GM19372 (cell line): ENCODE results near the gene PRR18.

ENCODE experiments used
- ATAC-seq: cut with Tn5 transposase; IDR thresholded peaks from one replicate; pipeline ENCODE4 v1.9.1; 2021; ENCODE audit warnings: mild to moderate bottlenecking, low read depth, moderate library complexity; ENCODE audit not compliant: unreplicated experiment

Gene PRR18

DNA sequence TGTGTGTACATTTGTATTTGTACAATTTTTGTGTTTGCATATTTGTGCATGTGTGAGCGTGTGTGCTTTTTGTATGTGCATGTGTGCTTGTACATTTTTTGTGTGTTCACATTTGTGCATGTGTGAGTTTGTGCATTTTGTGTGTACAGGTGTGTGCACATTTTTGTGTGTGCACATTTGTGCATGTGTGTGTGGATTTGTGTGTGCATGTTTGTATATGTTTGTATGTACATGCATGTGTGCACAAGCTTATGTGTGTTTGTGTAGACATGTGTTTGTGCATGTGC, 28.9 kb downstream of the PRR18 start:
- ATAC-seq: no peak

DNA sequence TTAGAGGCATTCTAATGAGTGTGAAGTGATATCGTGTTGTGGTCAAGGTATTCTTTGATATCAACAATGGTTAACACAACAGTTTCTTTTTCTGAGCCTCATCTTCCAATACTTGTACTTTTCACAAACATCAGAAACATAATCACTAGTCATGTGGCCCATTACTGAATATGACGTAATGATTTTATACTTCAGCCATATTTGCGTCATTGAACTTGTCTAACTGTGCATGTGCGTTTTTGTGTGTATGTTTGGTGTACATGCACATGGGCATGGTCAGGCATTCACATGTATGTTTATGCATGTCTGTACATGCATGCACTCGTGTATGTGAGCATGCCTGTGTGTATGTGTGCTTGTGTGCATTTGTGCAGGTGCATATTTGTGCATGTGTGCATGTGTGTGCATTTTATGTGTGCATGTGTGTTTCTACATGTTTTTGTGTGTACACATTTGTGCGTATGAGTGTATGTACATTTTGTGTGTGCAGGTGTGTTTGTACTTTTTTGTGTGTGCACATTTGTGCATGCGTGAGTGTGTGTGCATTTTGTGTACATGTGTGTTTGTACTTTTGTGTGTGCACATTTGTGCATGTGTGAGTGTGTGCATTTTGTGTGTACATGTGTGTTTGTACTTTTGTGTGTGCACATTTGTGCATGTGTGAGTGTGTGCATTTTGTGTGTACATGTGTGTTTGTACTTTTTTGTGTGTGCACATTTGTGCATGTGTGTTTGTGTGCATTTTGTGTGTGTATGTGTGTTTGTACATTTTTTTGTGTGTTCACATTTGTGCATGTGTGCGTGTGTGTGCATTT, 29.4 kb downstream of the PRR18 start:
- peak; percentile 4 for ATAC-seq

DNA sequence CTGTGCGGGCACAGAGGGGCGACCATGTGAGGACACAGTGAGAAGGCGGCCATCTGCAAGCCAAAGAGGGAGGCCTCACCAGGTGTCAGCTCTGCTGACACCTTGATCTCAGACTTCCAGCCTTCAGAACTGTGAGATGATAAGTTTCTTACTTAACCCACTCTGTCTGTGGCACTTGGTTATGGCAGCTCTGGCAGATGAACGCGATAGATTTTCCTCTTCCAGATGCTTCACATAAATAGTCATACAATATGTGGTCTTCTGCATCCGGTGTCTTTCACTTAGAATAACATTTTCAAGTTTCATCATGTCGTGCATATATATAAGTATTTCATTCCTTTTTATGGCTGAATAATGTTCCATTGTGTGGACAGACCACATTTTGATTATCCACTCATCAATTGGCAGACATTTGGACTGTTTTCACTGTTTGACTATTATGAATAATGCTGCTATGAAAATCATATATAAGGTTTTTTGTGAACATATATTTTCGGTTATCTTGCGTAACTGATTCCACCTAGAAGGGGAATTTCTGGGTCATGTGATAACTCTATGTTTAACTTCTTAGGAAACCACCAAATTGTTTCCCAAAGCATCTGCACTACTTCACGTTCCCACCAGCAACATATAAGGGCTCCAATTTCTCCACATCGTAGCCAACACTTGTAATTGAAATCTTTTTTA, 30.2 kb downstream of the PRR18 start:
- ATAC-seq: peak; percentile 41

DNA sequence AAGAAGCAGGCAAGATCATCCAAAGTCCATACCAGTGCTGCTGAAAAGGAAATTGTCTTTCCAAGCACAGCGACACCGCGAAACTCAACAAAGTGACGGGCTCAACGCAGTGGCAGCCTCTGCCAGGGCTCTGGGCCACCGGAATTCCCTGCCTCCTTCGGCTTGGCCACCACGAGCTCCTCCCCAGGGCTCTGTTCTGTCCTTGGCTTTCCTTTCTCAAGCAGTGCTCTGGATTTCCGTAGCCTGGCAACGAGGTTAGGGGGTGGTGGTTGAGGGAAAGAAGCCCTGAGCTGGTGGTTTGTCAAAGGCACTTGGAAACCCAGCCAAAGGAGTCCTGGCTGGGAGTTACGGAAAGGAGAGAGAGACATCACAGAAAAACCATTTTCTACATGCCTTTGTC, 31.2 kb downstream of the PRR18 start:
- no peak for ATAC-seq

DNA sequence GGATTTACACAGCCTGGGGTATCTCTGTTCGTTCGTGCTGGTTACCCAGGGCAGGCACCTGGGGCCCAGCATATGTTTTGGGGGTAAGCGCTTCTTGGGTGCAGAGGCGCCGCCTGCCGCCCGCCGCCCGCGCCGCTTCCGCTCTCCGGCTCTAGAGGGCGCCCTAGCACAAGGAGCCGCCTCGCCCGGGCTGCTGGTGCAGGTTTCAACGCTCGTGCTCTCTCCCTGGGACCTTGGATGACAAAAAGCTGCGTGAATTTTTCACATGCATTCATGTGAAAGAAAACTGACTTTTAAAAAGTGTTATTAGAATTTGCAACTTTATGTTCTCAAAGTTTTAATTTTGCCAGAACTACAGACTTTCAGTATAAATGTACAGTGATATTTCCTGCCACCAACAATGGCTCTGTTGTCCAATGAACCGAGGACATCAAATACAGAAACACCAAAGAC, 32.5 kb downstream of the PRR18 start:
- ATAC-seq: peak; percentile 66

DNA sequence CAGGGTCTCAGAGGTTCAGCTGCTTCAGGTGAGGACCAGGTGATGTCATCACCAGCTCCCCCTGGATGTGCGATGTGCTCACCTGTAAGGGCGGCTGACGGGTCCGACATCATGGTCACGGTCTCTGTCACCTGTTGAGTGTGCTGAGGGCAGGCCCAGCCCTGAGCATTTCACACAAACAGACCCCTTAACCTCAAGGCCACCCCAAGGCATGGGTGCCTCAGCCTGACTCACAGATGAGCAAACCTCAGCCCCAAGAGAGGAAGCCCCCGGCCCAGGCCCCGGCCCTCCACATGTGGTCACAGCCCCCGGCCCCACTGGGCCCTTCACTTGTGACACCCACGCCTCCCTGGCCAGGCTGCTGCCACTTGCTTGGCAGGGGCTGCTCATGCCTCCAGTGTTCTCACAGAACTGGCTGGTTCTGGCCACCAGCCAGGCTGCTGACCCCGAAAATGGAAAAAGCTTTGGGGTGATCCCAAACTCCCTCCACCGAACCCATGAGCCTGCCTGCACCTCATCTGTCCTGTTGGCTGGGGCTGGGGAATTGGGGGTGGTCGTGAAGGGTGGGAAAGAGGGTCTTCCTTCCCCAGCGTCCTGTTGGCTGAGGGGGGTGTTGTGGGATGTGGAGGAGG, 33.3 kb downstream of the PRR18 start:
- no peak for ATAC-seq

DNA sequence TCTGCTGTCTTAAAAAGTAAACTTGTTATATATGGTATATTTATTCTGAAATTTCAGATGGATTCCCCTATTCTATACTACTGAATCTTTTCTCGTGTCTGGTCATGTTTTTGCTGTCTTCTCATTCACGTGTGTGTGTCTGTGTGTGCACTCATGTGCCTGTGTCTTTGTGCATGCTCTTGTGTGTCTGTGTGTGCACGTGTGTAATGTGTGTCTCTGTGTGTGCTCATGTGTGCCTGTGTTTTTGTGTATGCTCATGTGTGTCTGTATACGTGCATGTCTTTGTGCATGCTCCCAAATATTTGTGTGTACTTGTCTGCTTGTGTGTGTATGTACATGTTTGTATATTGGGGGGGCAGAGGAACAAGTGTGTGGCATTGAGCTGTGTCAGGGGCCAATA, 34.0 kb downstream of the PRR18 start:
- no peak for ATAC-seq

DNA sequence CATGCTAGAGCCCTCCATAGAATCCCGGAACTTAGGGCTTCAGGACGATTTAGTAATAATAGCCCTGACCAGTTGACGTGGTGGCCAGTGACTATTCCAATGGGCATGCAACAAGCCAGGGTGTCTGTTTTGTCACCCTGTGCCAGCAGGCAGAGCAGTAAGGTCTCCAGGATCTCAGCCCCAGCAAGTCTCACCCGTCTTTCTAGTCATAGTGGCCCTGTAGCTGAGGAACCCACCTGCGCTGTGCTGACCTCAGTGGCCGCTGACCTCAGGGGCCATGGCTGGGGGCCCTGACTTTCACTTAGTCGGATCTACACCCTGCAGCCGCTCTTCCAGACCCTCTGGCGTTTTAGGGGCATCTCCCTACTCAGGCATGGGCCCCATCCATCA, 36.8 kb downstream of the PRR18 start:
- ATAC-seq: no peak

DNA sequence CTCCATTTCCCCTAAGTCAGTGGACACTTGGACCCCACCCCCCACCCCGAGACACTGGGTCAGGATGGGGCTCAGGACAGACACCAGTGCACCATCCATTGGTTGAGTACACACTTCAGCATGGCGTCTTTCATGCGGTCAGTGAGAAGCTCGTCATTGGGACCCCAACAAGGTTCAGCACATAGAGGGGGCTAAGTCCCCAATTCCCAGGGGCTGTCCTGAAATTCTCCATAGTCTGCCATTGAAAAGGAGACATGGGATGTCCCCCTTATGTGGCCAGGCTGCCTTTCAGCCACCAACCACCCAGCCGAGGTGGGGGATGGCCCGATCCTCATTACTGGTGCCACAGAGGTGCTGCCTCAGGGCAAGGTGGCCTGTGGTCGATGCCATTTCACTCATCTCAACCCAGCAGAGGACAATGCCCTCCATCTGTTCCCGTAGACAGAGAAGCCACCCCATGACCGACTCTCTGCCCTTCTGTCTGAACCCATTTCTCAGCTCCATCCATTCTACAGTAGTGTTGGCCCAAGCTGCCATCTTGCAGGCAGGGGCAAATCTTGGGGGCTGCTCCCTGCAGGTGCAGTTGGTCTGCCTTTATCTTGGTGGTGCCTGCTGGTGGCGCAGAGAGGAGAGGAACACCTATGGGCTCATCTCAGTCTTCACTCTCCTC, 37.4 kb downstream of the PRR18 start:
- no peak for ATAC-seq

DNA sequence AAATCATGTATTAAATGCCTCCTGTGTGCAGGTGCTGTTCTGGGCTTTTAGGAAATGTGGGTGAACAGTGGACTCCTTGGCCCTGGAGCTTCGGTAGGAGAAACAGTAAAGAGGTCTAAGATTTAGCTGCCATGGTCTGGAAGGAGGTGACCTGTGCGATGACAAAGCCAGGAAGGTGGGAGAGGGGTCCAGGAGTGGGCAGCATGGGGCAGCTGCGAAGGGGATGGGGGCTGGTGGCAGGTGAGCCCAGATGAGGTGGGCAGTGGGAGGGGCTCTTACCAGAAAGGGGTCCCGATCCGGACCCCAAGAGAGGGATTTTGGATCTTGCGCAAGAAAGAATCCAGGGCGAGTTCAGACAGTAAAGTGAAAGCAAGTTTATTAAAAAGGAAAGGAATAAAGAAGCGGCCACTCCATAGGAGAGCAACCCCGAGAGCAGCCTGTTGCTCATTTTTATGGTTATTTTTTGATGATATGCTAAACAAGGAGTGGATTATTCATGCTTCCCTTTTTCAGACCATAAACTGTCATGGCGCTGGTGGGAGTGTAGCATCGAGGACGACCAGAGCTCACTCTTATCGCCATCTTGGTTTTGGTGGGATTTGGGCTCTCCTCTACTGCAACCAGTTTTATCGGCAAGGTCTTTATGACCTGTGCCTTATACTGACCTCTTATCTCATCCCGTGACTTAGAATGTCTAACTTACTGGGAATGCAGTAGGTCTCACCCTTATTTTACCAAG, 38.7 kb downstream of the PRR18 start:
- no peak for ATAC-seq

DNA sequence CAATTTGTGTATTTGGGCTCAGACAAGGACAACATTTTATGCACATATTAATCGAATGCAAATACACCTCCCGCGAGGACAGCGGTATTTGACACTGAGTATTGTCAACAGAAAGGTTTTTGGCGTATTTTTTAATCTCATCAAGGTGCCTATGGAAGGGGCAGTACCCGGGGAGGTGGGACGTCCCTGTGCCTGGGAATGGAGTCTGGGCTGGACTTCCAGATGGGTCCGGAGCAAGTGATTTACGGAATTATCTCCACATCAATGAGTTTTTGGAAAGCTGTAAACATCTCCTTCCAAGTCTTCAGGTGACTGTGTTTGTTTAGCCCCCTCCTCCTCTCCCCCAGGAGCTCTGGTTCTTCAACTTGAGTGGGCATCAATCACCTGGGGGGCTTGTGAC, 39.8 kb downstream of the PRR18 start:
- no peak for ATAC-seq

DNA sequence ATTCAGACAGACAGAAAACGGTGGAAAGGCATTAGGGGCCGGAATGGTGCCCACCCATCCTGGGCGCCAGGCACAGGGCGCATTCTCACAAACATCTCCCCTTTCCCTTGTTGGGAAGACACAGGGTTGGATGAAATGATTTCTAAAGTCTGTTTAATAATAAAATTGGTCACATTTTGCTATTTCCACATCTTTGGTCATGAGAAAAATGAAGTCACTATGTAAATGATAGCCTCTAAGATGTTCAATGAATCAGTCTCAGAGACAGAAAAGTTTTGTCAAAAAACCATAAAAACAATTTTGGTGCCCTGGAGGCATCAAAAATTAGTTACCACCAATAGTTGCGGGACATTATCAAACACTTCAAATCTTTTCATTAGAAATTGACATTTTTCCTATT, 40.7 kb downstream of the PRR18 start:
- no peak for ATAC-seq

DNA sequence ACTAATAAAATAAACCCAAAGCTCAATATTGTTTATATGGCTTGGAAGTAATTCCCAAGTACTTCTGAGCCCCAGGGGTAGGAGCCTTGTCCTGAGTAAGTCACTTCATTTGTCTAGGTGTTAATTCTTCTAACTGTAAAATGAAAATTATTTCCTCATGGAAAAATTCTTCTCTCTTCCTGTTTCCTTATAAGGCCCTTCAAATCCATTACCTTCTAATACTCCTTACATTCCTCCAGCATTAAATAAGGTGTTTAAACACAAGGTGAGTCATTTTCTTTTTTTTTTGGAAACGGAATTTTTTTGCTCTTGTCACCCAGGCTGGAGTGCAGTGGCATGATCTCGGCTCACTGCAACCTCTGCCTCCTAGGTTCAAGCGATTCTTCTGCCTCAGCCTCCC, 41.9 kb downstream of the PRR18 start:
- ATAC-seq: no peak

DNA sequence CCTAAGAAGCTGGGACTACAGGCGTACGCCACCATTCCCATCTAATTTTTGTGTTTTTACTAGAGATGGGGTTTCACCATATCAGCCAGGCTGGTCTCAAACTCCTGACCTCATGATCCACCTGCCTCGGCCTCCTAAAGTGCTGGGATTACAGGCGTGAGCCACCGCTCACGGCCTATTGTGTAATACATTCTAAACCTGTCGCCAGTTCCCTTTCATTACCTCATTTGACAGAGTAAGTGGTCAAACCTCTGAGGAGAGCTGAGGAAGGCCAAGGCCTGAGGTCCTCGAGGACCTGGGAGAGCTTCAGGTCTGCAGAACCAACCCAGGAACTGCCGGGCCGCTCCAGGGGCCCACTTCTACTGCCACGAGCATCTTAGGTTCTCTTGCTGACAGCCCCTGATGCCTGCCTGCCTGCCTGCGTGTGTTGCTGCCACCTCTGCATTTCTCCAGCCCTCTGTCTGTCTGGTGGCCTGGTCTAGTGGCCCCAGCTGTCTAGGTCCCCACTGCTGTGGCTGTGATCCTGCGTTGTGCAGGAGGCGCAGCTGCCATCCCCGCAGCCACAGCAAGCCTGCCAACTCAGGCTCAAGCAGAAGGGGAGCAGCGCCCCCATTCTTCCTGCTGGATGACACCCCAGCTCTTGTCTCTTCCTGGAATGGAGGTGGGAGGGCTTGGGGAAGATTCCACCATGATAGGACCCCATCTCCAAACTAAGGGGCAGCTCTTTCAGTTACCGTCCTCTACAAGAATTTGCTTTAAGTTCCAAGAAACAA, 45.3 kb downstream of the PRR18 start:
- no peak for ATAC-seq

DNA sequence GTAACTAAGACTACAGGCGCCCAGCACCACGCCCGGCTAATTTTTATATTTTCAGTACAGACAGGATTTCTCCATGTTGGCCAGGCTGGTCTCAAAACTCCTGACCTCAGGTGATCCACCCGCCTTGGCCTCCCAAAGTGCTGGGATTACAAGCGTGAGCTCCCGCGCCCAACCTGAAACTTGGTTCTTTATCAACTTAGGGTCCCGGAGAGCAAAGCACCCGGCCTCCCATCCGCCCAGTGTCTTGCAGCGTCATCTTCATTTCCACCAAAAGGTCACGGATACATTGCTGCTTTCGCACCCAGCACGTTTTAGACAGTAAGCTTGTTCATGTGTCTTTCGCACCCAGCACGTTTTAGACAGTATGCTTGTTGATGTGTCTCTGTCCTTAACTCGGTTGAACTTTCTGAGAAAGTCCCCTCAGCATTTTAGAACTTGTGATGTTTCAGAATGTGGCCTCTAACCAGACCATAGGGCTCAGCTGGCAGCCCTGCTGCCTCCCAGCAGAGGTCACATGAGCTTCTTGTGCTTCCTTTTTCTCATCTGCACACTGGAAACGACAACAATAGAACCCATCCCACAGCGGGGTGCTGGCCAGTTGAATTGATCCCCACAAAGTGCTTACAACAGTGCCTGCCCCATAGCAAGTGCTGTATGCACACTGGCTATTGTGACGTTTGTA, 48.8 kb downstream of the PRR18 start:
- peak; percentile 50 for ATAC-seq

DNA sequence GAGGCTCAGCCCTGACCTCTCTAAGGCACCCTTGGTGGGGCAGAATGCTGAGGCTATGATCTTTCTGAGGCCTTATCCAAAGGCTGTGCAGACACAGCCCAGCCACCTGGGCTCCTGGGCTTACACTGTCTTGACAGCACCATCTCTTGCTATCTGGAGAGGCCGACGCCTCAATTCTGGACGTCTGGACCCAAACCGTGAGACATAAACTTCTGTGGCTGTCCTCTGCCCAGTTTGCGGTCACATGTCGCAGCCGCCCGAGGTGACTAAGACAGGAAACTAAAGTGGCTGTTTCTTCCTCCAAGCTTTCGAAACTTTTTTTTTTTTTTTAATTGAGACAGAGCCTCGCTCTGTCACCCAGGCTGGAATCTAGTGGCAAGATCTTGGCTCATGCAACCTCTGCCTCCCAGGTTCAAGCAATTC, 49.3 kb downstream of the PRR18 start:
- peak; percentile 61 for ATAC-seq

DNA sequence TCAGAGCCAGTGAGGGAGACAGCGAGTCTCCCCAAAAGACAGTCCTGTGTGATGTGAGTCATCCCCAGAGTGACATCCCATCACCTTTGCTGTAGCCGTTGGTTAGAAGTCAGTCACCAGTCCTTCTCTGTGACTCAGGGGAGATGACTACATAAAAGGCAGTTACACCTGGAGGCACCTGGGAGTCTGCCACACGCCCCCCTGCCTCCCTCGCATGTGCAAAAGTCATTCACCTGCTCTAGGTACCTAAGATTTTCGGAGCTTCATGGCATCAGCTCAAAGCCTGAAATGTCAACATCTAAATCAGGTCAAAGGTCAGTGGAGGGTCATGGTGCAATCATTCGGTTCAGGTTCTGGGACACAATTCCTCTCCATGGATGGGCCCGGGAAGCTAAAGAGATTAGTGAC, 50.3 kb downstream of the PRR18 start:
- no peak for ATAC-seq
